HepG2 (cell line): ENCODE results near the gene TAF8. TPM values are rescaled to one million over a fixed set of nuclear protein-coding genes. Genes with fewer than 3 reads are reported as not detected.

Experiments
- ATAC-seq: fragments of 200-7000 bp; cut with Tn5 transposase; 3 replicates; pipeline ENCODE4 v1.9.1; 2020; ENCODE audit warnings: mild to moderate bottlenecking, moderate library complexity
- BruUV-seq: library from RNA; stranded (reverse); fragments of 400-500 nt; replicated peaks from 2 replicates; lab custom pipeline; 2021; lab: Mats Ljungman, UMichigan
- CTCF ChIA-PET: fragments of 300-600 bp; formaldehyde crosslinking; extraction: SDS; loops from one replicate; lab custom pipeline; 2021; ENCODE audit warnings: low total read pairs, inconsistent platforms, low intra/inter-chr PET ratio; lab: Yijun Ruan, JAX
- POLR2A ChIA-PET: fragments of 350-600 bp; sonication (Branson Sonifier 250); formaldehyde crosslinking; loops from one replicate; lab custom pipeline; 2020; ENCODE audit warnings: antibody characterized with exemption, inconsistent platforms; lab: Yijun Ruan, JAX
- DNase-seq: peaks from one replicate; pipeline ENCODE4 v3.0.0-alpha.2; 2015; ENCODE audit warnings: low spot score
- FAIRE-seq: peaks from 3 replicates; lab custom pipeline; 2011; peaks lifted over from hg19 to GRCh38; lab: Jason Lieb, UNC
- H2AFZ ChIP-seq: one replicate; pipeline ENCODE4 v1.6.1; 2011; ENCODE audit warnings: low read length, inconsistent platforms
- H3K27ac ChIP-seq: fragments of 300-600 bp; 3 replicates; pipeline ENCODE4 v1.8.0; 2011; ENCODE audit warnings: mixed run types, mild to moderate bottlenecking, mixed read lengths, low read length, inconsistent platforms; ENCODE audit not compliant: insufficient read depth; ENCODE audit errors: extremely low read length
- H3K27me3 ChIP-seq, 2 experiments: fragments of 200-600 bp in 1 of 2; 2 replicates in 1 of 2; 3 replicates in 1 of 2; pipeline versions ENCODE4 v1.6.0 to v1.8.0; 2011; ENCODE audit warnings: low read length in 2 of 2, mild to moderate bottlenecking in 2 of 2, moderate library complexity in 2 of 2, inconsistent platforms in 1 of 2; ENCODE audit not compliant: insufficient read depth in 2 of 2, control insufficient read depth in 1 of 2
- H3K36me3 ChIP-seq, 2 experiments: fragments of 200-600 bp in 1 of 2; replicated peaks in 1 of 2; 2 replicates in 1 of 2; 3 replicates in 1 of 2; pipeline versions ENCODE4 v1.5.1 to v1.8.0; 2011; ENCODE audit warnings: low read length in 2 of 2, inconsistent platforms in 1 of 2; ENCODE audit not compliant: insufficient read depth in 2 of 2, control insufficient read depth in 1 of 2
- H3K4me1 ChIP-seq: 2 replicates; pipeline ENCODE4 v1.5.1; 2012; ENCODE audit warnings: low read length, inconsistent platforms; ENCODE audit not compliant: insufficient read depth
- H3K4me2 ChIP-seq: 2 replicates; pipeline ENCODE4 v1.6.0; 2011; ENCODE audit warnings: low read depth, low read length, inconsistent platforms
- H3K4me3 ChIP-seq, 3 experiments: fragments of 200-600 bp in 1 of 3; sonication (generic), shearing (Covaris generic) in 1 of 3; replicated peaks in 1 of 3; 2 replicates each; pipeline ENCODE4 v1.5.1; 2011 to 2016; ENCODE audit warnings: low read length in 3 of 3, inconsistent platforms in 2 of 3, low read depth in 2 of 3, mild to moderate bottlenecking in 2 of 3, control low read depth in 1 of 3, mixed read lengths in 1 of 3; ENCODE audit not compliant: insufficient read depth in 1 of 3
- H3K79me2 ChIP-seq: one replicate; pipeline ENCODE4 v1.6.1; 2011; ENCODE audit warnings: low read length, inconsistent platforms; ENCODE audit not compliant: insufficient read depth
- H3K9ac ChIP-seq: 2 replicates; pipeline ENCODE4 v1.6.0; 2011; ENCODE audit warnings: mild to moderate bottlenecking, low read depth, low read length, inconsistent platforms; ENCODE audit not compliant: insufficient read depth
- H3K9me3 ChIP-seq: 2 replicates; pipeline ENCODE4 v1.5.1; 2012; ENCODE audit warnings: mild to moderate bottlenecking, low read length
- H4K20me1 ChIP-seq: 2 replicates; pipeline ENCODE4 v1.6.0; 2011; ENCODE audit warnings: inconsistent platforms, mild to moderate bottlenecking, low read length, moderate library complexity; ENCODE audit not compliant: insufficient read depth
- BORCS8-MEF2B ChIP-seq: sonication (generic); formaldehyde crosslinking; IDR thresholded peaks from 2 replicates; pipeline ENCODE4 v1.8.0; 2022; ENCODE audit warnings: mild to moderate bottlenecking, missing genetic modification reagents
- JDP2 ChIP-seq: sonication (generic); formaldehyde crosslinking; IDR thresholded peaks from 2 replicates; pipeline ENCODE4 v1.8.1; 2022; ENCODE audit warnings: missing genetic modification reagents, borderline replicate concordance
- TEAD3 ChIP-seq: optimal IDR thresholded peaks from 2 replicates; pipeline ENCODE3; 2016; ENCODE audit warnings: borderline replicate concordance
- ZBTB26 ChIP-seq: IDR thresholded peaks from 2 replicates; pipeline ENCODE4 v1.6.1; 2016; ENCODE audit warnings: missing compliant biosample characterization, missing genetic modification reagents, borderline replicate concordance
- ZBTB38 ChIP-seq: sonication (generic); formaldehyde crosslinking; IDR thresholded peaks from 2 replicates; pipeline ENCODE4 v1.5.1; 2020; ENCODE audit warnings: mild to moderate bottlenecking, missing genetic modification reagents
- ZNF225 ChIP-seq: sonication (generic); formaldehyde crosslinking; IDR thresholded peaks from 2 replicates; pipeline ENCODE4 v1.4.0; 2020; ENCODE audit warnings: mild to moderate bottlenecking, missing genetic modification reagents
- ZNF296 ChIP-seq: sonication (generic); formaldehyde crosslinking; conservative IDR thresholded peaks from 2 replicates; pipeline ENCODE4 v1.5.0; 2020; ENCODE audit warnings: mild to moderate bottlenecking, missing genetic modification reagents
- ZNF687 ChIP-seq: sonication (generic); formaldehyde crosslinking; IDR thresholded peaks from 2 replicates; pipeline ENCODE4 v1.5.1; 2020; ENCODE audit warnings: mild to moderate bottlenecking, missing genetic modification reagents, moderate library complexity
- ZNF724P ChIP-seq: sonication (generic); formaldehyde crosslinking; IDR thresholded peaks from 2 replicates; pipeline ENCODE4 v1.8.0; 2022; ENCODE audit warnings: missing genetic modification reagents, borderline replicate concordance
- ZNF737 ChIP-seq: sonication (generic); formaldehyde crosslinking; IDR thresholded peaks from 2 replicates; pipeline ENCODE4 v1.5.0; 2020; ENCODE audit warnings: missing genetic modification reagents, mild to moderate bottlenecking, borderline replicate concordance
- WGBS: methylation state at CpG from one replicate; pipeline ENCODE4 v1.1.6; 2017; ENCODE audit warnings: low lambda C conversion rate; 5-methylcytosine and 5-hydroxymethylcytosine counted together
- in situ Hi-C: cut with HindIII; loops from 2 replicates; pipeline ENCODE4 v1.10.0; 2017; ENCODE audit warnings: low pct_unique_long_range_greater_than_20kb; ENCODE audit not compliant: extremely low pct_ligation_motif_present
- intact Hi-C: fragments of 100-400 bp; cut with micrococcal nuclease; formaldehyde crosslinking; loops from one replicate; pipeline ENCODE4 v1.10.0; 2022; ENCODE audit not compliant: unreplicated experiment
- polyA plus RNA-seq, 8 experiments: library from polyadenylated mRNA; depleted of rRNA in 3 of 8; stranded (reverse) in 7 of 8; unstranded in 1 of 8; fragments of >200 nt; fragmentation: Illumina TruSeq in 4 of 8; extraction: Trizol in 4 of 8; gene quantifications; 2 replicates each; pipeline versions ENCODE4 v1.2.1 to v1.2.3, GENCODE V29; 2011 to 2016; ENCODE audit warnings: low read depth in 4 of 8, missing spikeins in 1 of 8, mixed read lengths in 1 of 8; ENCODE audit not compliant: insufficient read depth in 1 of 8
- total RNA-seq, 5 experiments: library from RNA; depleted of rRNA; stranded (reverse); fragments of >200 nt; fragmentation: Illumina TruSeq; extraction: Trizol; gene quantifications; 2 replicates each; pipeline ENCODE4 v1.2.3, GENCODE V29; 2016; ENCODE audit warnings: low read depth in 1 of 5

TAF8 gene
- total and polyA plus RNA-seq, 2 of the 13 experiments (the other 11 are each of a cell fraction or from before 2014, with no cell fraction given), result 25.2 to 25.8 TPM

DNA sequence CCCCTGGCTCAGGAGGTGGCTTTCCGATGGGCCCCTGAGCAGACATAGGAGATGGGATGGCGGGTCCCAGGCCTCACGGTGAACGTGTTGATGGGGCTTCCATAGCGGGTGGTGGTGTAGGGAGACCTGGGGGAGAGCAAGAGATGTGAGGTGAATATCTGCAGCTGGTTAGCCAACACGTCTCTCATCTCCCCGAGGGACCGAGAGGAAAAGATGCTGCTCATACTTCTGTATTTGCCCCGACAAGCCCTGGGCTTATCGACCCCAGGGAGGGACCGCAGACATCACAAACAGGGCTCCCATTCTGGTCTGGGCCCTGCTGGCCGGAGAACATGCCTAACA, 53.4 kb downstream of the TAF8 start:
- Histone ChIP-seq H2AFZ (no peak overlapping the region), H3K79me2 (no peaks in the 10 kb centered on the region), H3K4me3 (peak overlapping the region in 1 of 3 experiments; percentile 35; a peak in 2 of 6 replicates), H3K4me1 (peaks cover 83% of the 10 kb centered on the region), H3K36me3 (no peaks in the 10 kb centered on the region), H4K20me1 (no peaks in the 10 kb centered on the region), H3K27ac (no peak overlapping the region), H3K9ac (no peak overlapping the region), H3K4me2 (peak overlapping the region; percentile 55), H3K27me3 (no peaks in the 10 kb centered on the region), H3K9me3 (no peaks in the 10 kb centered on the region)
- ChIA-PET POLR2A (interaction anchor here (1.0 to 2.2 kb wide), 7 partner anchors 9 to 53 kb away, joined by 3 to 15 read pairs (median 4); partner anchors contain the start of genes C6orf132 and TAF8), CTCF (interaction anchor here (1.5 kb wide), 1 partner anchor 28 kb away, joined by 5 read pairs; no protein-coding TSS in a partner anchor)
- intact Hi-C loops, result no loop called here
- TF ChIP-seq ZNF296 (CRISPR knock-in tag), result 0 out of 2 replicates have a peak, but pooled peaks have one; percentile 33
- TF ChIP-seq ZBTB26 (CRISPR knock-in tag), result peak; percentile 20; the same call in 1 of the 2 replicates
- TF ChIP-seq ZBTB38 (CRISPR knock-in tag), result peak; percentile 72
- TF ChIP-seq BORCS8-MEF2B (CRISPR knock-in tag), result 0 out of 2 replicates have a peak, but pooled peaks have one; percentile 50
- TF ChIP-seq JDP2 (CRISPR knock-in tag), result no peak
- 0 out of 2 replicates have a peak, but pooled peaks have one; percentile 53 for TF ChIP-seq ZNF724P (CRISPR knock-in tag)
- TF ChIP-seq ZNF225 (CRISPR knock-in tag), result 0 out of 2 replicates have a peak, but pooled peaks have one; percentile 39
- peak; percentile 8; the same call in 1 of the 2 replicates for TF ChIP-seq ZNF687 (CRISPR knock-in tag)
- no peak for TF ChIP-seq ZNF737 (CRISPR knock-in tag)
- peak; percentile 6 for TF ChIP-seq TEAD3 (CRISPR knock-in tag)
- in situ Hi-C loops, result no loop called here
- no TSS peak for BruUV-seq
- FAIRE-seq, result no peak
- ATAC-seq, result no peak
- WGBS, result 76% methylated on average over 12 of the region's 12 CpGs
- no peak for DNase-seq
